IPS DF 6.9 (cell line): ENCODE data around the gene REEP6.

Experiments
- DNase-seq: peaks from one replicate; pipeline ENCODE4 v3.0.0-alpha.2; 2013; ENCODE audit warnings: low read depth, low spot score
- H3K27ac ChIP-seq: one replicate; pipeline ENCODE4 v1.5.1; 2013; ENCODE audit warnings: low read length, control low read depth
- H3K27me3 ChIP-seq: 2 replicates; pipeline ENCODE4 v1.6.1; 2013; ENCODE audit warnings: mild to moderate bottlenecking, low read length; ENCODE audit not compliant: control insufficient read depth, insufficient read depth
- H3K36me3 ChIP-seq: 2 replicates; pipeline ENCODE4 v1.6.1; 2013; ENCODE audit warnings: low read length; ENCODE audit not compliant: control insufficient read depth, insufficient read depth
- H3K4me1 ChIP-seq: 2 replicates; pipeline ENCODE4 v1.6.1; 2013; ENCODE audit warnings: low read length; ENCODE audit not compliant: control insufficient read depth, insufficient read depth
- H3K4me3 ChIP-seq: 2 replicates; pipeline ENCODE4 v1.5.1; 2013; ENCODE audit warnings: mild to moderate bottlenecking, low read length
- H3K9me3 ChIP-seq: 2 replicates; pipeline ENCODE4 v1.6.1; 2013; ENCODE audit warnings: low read length, inconsistent platforms; ENCODE audit not compliant: control insufficient read depth, insufficient read depth
- WGBS: extraction: QIAGEN DNeasy Blood & Tissue Kit; methylation state at CpG from one replicate; pipeline ENCODE4 v1.1.7; 2013; ENCODE audit warnings: mixed read lengths, missing lambda C conversion rate; ENCODE audit not compliant: insufficient read length, insufficient coverage; 5-methylcytosine and 5-hydroxymethylcytosine counted together

Gene REEP6

GRCh38 chr19:1483131-1483978 lies 7.6 kb upstream of the REEP6 start:
- H3K4me3 ChIP-seq, result no peak overlapping the region
- H3K36me3 ChIP-seq, result peaks cover 3% of the 10 kb centered on the region; the same call in 1 of the 2 replicates
- H3K9me3 ChIP-seq, result no peaks in the 10 kb centered on the region
- WGBS, result no CpG with 5 or more reads among the region's 77 CpGs
- H3K27ac ChIP-seq, result no peak overlapping the region
- H3K27me3 ChIP-seq, result no peaks in the 10 kb centered on the region
- DNase-seq, result no peak
- peaks cover 2% of the 10 kb centered on the region; the same call in 1 of the 2 replicates for H3K4me1 ChIP-seq

GRCh38 chr19:1483979-1484428 lies 7.0 kb upstream of the REEP6 start:
- peaks cover 2% of the 10 kb centered on the region; the same call in 1 of the 2 replicates for H3K4me1 ChIP-seq
- DNase-seq, result no peak
- no peak overlapping the region for H3K27ac ChIP-seq
- no CpG with 5 or more reads among the region's 23 CpGs for WGBS
- H3K4me3 ChIP-seq, result no peak overlapping the region
- H3K36me3 ChIP-seq, result peaks cover 3% of the 10 kb centered on the region; the same call in 1 of the 2 replicates
- H3K9me3 ChIP-seq, result no peaks in the 10 kb centered on the region
- no peaks in the 10 kb centered on the region for H3K27me3 ChIP-seq

GRCh38 chr19:1486720-1487575 lies 4.0 kb upstream of the REEP6 start:
- Histone ChIP-seq H3K9me3 (no peaks in the 10 kb centered on the region), H3K27me3 (peaks cover 4% of the 10 kb centered on the region; the same call in 1 of the 2 replicates), H3K4me1 (peaks cover 2% of the 10 kb centered on the region; the same call in 1 of the 2 replicates), H3K36me3 (peaks cover 3% of the 10 kb centered on the region; the same call in 1 of the 2 replicates), H3K27ac (no peak overlapping the region), H3K4me3 (no peak overlapping the region)
- no CpG with 5 or more reads among the region's 56 CpGs for WGBS
- DNase-seq, result no peak

- no peak for DNase-seq
- Histone ChIP-seq H3K27me3 (peaks cover 4% of the 10 kb centered on the region; the same call in 1 of the 2 replicates), H3K36me3 (peaks cover 3% of the 10 kb centered on the region; the same call in 1 of the 2 replicates), H3K27ac (no peak overlapping the region), H3K4me3 (no peak overlapping the region), H3K9me3 (no peaks in the 10 kb centered on the region), H3K4me1 (no peaks in the 10 kb centered on the region; the same call in 1 of the 2 replicates)
- WGBS, result no CpG with 5 or more reads among the region's 40 CpGs
Observed at GRCh38 chr19:1487576-1488281, 3.3 kb upstream of the REEP6 start.

GRCh38 chr19:1488282-1488601 lies 2.7 kb upstream of the REEP6 start:
- peaks cover 4% of the 10 kb centered on the region; the same call in 1 of the 2 replicates for H3K27me3 ChIP-seq
- no peak overlapping the region for H3K4me3 ChIP-seq
- no CpG with 5 or more reads among the region's 11 CpGs for WGBS
- H3K27ac ChIP-seq, result no peak overlapping the region
- no peak for DNase-seq
- H3K4me1 ChIP-seq, result no peaks in the 10 kb centered on the region
- peaks cover under 1% of the 10 kb centered on the region; the same call in 1 of the 2 replicates for H3K36me3 ChIP-seq
- H3K9me3 ChIP-seq, result no peaks in the 10 kb centered on the region

GRCh38 chr19:1489463-1490310 lies 1.3 kb upstream of the REEP6 start:
- Histone ChIP-seq H3K4me3 (peak overlapping the region; percentile 60; the same call in 1 of the 2 replicates), H3K27me3 (peaks cover 4% of the 10 kb centered on the region; the same call in 1 of the 2 replicates), H3K27ac (no peak overlapping the region)

GRCh38 chr19:1490311-1491113 lies 469 bp upstream of the REEP6 start, which contains the start of gene PCSK4:
PCSK4 (minus strand) TSS chr19:1490350; CDS start chr19:1490346, 4 bp downstream.
- Histone ChIP-seq H3K27me3 (peaks cover 4% of the 10 kb centered on the region; the same call in 1 of the 2 replicates), H3K36me3 (no peaks in the 10 kb centered on the region), H3K4me1 (no peaks in the 10 kb centered on the region), H3K27ac (no peak within 1 kb of the TSS), H3K4me3 (peak within 1 kb of the TSS; percentile 70; the same call in 1 of the 2 replicates), H3K9me3 (no peaks in the 10 kb centered on the region)
- peak; percentile 85 for DNase-seq
- WGBS, result no CpG with 5 or more reads among the region's 74 CpGs

More at GRCh38 chr19:1489463-1490310, 1.3 kb upstream of the REEP6 start:
- Histone ChIP-seq H3K4me1 (no peaks in the 10 kb centered on the region), H3K36me3 (no peaks in the 10 kb centered on the region), H3K9me3 (no peaks in the 10 kb centered on the region)
- no peak for DNase-seq
- no CpG with 5 or more reads among the region's 37 CpGs for WGBS

- Histone ChIP-seq H3K36me3 (no peaks in the 10 kb centered on the region), H3K27ac (no peak overlapping the region), H3K4me3 (no peak overlapping the region), H3K9me3 (no peaks in the 10 kb centered on the region), H3K27me3 (peaks cover 4% of the 10 kb centered on the region; the same call in 1 of the 2 replicates), H3K4me1 (no peaks in the 10 kb centered on the region; the same call in 1 of the 2 replicates)
- no peak for DNase-seq
- no CpG with 5 or more reads among the region's 12 CpGs for WGBS
Observed at GRCh38 chr19:1491849-1492170, 829 bp downstream of the REEP6 start.
